Effector memory CD8-positive, alpha-beta T cell (primary cell): ENCODE measurements around the gene TMCC3.
A peak's percentile ranks its signal among the peaks of the same experiment; 100 is the strongest.
"Not testable (repeated sequence)": the region's sequence is repeated elsewhere in the genome, so short reads cannot be mapped to it uniquely, and the experiment has no call there.

Experiments
- ATAC-seq: fragments of 150-1000 bp; cut with Tn5 transposase; replicated peaks from 2 replicates; pipeline ENCODE4 v1.10.0; 2021; ENCODE audit warnings: mild to moderate bottlenecking, moderate library complexity
- DNase-seq, 3 experiments: peaks; one replicate each; pipeline ENCODE4 v3.0.0; 2021
- H3K27ac Mint-ChIP-seq, 2 donors: one replicate each; pipeline ENCODE4 v1.8.0; 2022; ENCODE audit warnings: mild to moderate bottlenecking in 2 of 2, mixed read lengths in 2 of 2, moderate library complexity in 2 of 2
- H3K27me3 Mint-ChIP-seq, 2 donors: one replicate each; pipeline ENCODE4 v1.8.0; 2022; ENCODE audit warnings: mixed read lengths in 2 of 2
- H3K36me3 Mint-ChIP-seq: one replicate; pipeline ENCODE4 v1.8.0; 2022; ENCODE audit warnings: mild to moderate bottlenecking, moderate library complexity, mixed read lengths; ENCODE audit not compliant: insufficient read depth
- H3K4me1 Mint-ChIP-seq, 2 donors: one replicate each; pipeline ENCODE4 v1.8.0; 2022; ENCODE audit warnings: low read depth in 2 of 2, mixed read lengths in 2 of 2
- H3K4me3 Mint-ChIP-seq, 2 donors: one replicate each; pipeline ENCODE4 v1.8.0; 2022; ENCODE audit warnings: mild to moderate bottlenecking in 2 of 2, mixed read lengths in 2 of 2, moderate library complexity in 2 of 2
- H3K9me3 Mint-ChIP-seq, 2 donors: one replicate each; pipeline ENCODE4 v1.8.0; 2022; ENCODE audit warnings: mixed read lengths in 2 of 2

TMCC3 gene

GRCh38 chr12:94618995-94619695 is 31.2 kb downstream of the TMCC3 start:
- Mint-ChIP-seq H3K9me3 (no peaks in the 10 kb centered on the region), H3K36me3 (no peaks in the 10 kb centered on the region), H3K27ac (peak overlapping the region in 1 of 2 donors; percentile 6), H3K27me3 (no peaks in the 10 kb centered on the region), H3K4me3 (no peak overlapping the region), H3K4me1 (peaks cover 23 to 30% of the 10 kb centered on the region in 2 donors)
- peak; percentile 57 for ATAC-seq
- DNase-seq = no peak

- H3K36me3 Mint-ChIP-seq = no peaks in the 10 kb centered on the region
Measured at GRCh38 chr12:94617101-94617500, 33.3 kb downstream of the TMCC3 start.

GRCh38 chr12:94616203-94616729 is 34.1 kb downstream of the TMCC3 start:
- Mint-ChIP-seq H3K9me3 (no peaks in the 10 kb centered on the region), H3K4me3 (no peak overlapping the region), H3K4me1 (peaks cover 14 to 17% of the 10 kb centered on the region in 2 donors), H3K36me3 (no peaks in the 10 kb centered on the region), H3K27ac (no peak overlapping the region), H3K27me3 (no peaks in the 10 kb centered on the region)
- ATAC-seq (no peak), DNase-seq (no peak)

More at GRCh38 chr12:94617101-94617500, 33.3 kb downstream of the TMCC3 start:
- Mint-ChIP-seq H3K9me3 (no peaks in the 10 kb centered on the region), H3K27ac (no peak overlapping the region), H3K27me3 (no peaks in the 10 kb centered on the region), H3K4me1 (peaks cover 22 to 23% of the 10 kb centered on the region in 2 donors), H3K4me3 (no peak overlapping the region)
- DNase-seq (no peak), ATAC-seq (no peak)

- Mint-ChIP-seq H3K27ac (no peak overlapping the region), H3K36me3 (no peaks in the 10 kb centered on the region), H3K9me3 (no peaks in the 10 kb centered on the region), H3K4me3 (no peak overlapping the region), H3K27me3 (no peaks in the 10 kb centered on the region), H3K4me1 (peaks cover 10 to 14% of the 10 kb centered on the region in 2 donors)
- DNase-seq (no peak), ATAC-seq (no peak)
Measured at GRCh38 chr12:94615260-94616181, 34.8 kb downstream of the TMCC3 start.

GRCh38 chr12:94614288-94614721 is 36.1 kb downstream of the TMCC3 start:
- no peaks in the 10 kb centered on the region for H3K9me3 Mint-ChIP-seq
- DNase-seq = no peak
- no peak overlapping the region for H3K27ac Mint-ChIP-seq
- no peak for ATAC-seq
- no peak overlapping the region for H3K4me3 Mint-ChIP-seq
- no peaks in the 10 kb centered on the region for H3K27me3 Mint-ChIP-seq
- H3K36me3 Mint-ChIP-seq = no peaks in the 10 kb centered on the region
- H3K4me1 Mint-ChIP-seq = peaks cover 9 to 13% of the 10 kb centered on the region in 2 donors

- no peak overlapping the region for H3K4me3 Mint-ChIP-seq
- DNase-seq (no peak), ATAC-seq (no peak)
- peaks cover 0 to 8% of the 10 kb centered on the region in 2 donors for H3K4me1 Mint-ChIP-seq
- H3K36me3 Mint-ChIP-seq = no peaks in the 10 kb centered on the region
- H3K27ac Mint-ChIP-seq = no peak overlapping the region
- H3K9me3 Mint-ChIP-seq = no peaks in the 10 kb centered on the region
- peaks cover 5 to 10% of the 10 kb centered on the region in 2 donors for H3K27me3 Mint-ChIP-seq
Measured at GRCh38 chr12:94609917-94610443, 40.4 kb downstream of the TMCC3 start.

- ATAC-seq, H3K27ac Mint-ChIP-seq, H3K4me3 Mint-ChIP-seq, H3K27me3 Mint-ChIP-seq, DNase-seq, H3K9me3 Mint-ChIP-seq, H3K36me3 Mint-ChIP-seq: not testable (repeated sequence)
- H3K4me1 Mint-ChIP-seq = peaks cover 3 to 12% of the 10 kb centered on the region in 2 donors
Measured at GRCh38 chr12:94606810-94607209, 43.5 kb downstream of the TMCC3 start.

GRCh38 chr12:94604366-94604698 is 46.0 kb downstream of the TMCC3 start:
- Mint-ChIP-seq H3K4me1 (peaks cover 3 to 12% of the 10 kb centered on the region in 2 donors), H3K27me3 (peaks cover 5 to 10% of the 10 kb centered on the region in 2 donors), H3K36me3 (no peaks in the 10 kb centered on the region), H3K4me3 (no peak overlapping the region), H3K9me3 (no peaks in the 10 kb centered on the region), H3K27ac (peak overlapping the region in 1 of 2 donors; percentile 41)
- DNase-seq (no peak), ATAC-seq (no peak)

- peaks cover 3 to 9% of the 10 kb centered on the region in 2 donors for H3K4me1 Mint-ChIP-seq
- H3K27ac Mint-ChIP-seq = peak overlapping the region in 1 of 2 donors; percentile 49
- peaks cover 4 to 8% of the 10 kb centered on the region in 2 donors for H3K27me3 Mint-ChIP-seq
- no peaks in the 10 kb centered on the region for H3K9me3 Mint-ChIP-seq
- peak; percentile 68 to 73 (median 72) for DNase-seq
- no peak overlapping the region for H3K4me3 Mint-ChIP-seq
- H3K36me3 Mint-ChIP-seq = no peaks in the 10 kb centered on the region
- peak; percentile 98 for ATAC-seq
Measured at GRCh38 chr12:94603434-94604365, 46.7 kb downstream of the TMCC3 start.

GRCh38 chr12:94602024-94602423 is 48.3 kb downstream of the TMCC3 start:
- no peaks in the 10 kb centered on the region for H3K9me3 Mint-ChIP-seq
- no peak overlapping the region for H3K4me3 Mint-ChIP-seq
- DNase-seq (no peak), ATAC-seq (no peak)
- H3K4me1 Mint-ChIP-seq = peaks cover 3 to 4% of the 10 kb centered on the region in 2 donors
- no peaks in the 10 kb centered on the region for H3K36me3 Mint-ChIP-seq
- H3K27ac Mint-ChIP-seq = no peak overlapping the region
- peaks cover 0 to 9% of the 10 kb centered on the region in 2 donors for H3K27me3 Mint-ChIP-seq

- not testable (repeated sequence) for H3K36me3 Mint-ChIP-seq, ATAC-seq, H3K27ac Mint-ChIP-seq, H3K4me3 Mint-ChIP-seq, DNase-seq, H3K9me3 Mint-ChIP-seq, H3K4me1 Mint-ChIP-seq, H3K27me3 Mint-ChIP-seq
Measured at GRCh38 chr12:94601307-94601706, 49.0 kb downstream of the TMCC3 start.

- Mint-ChIP-seq H3K36me3 (no peaks in the 10 kb centered on the region), H3K4me1 (peaks cover 4 to 5% of the 10 kb centered on the region in 2 donors), H3K4me3 (no peak overlapping the region), H3K27ac (no peak overlapping the region), H3K9me3 (no peaks in the 10 kb centered on the region), H3K27me3 (peaks cover 0 to 9% of the 10 kb centered on the region in 2 donors)
- ATAC-seq = no peak
- DNase-seq = no peak
Measured at GRCh38 chr12:94599189-94599588, 51.2 kb downstream of the TMCC3 start.
